ENCODE results near the gene RUFY3.
"Not testable (repeated sequence)": the region's sequence is repeated elsewhere in the genome, so short reads cannot be mapped to it uniquely, and the experiment has no call there.

RUFY3 gene, protein sequence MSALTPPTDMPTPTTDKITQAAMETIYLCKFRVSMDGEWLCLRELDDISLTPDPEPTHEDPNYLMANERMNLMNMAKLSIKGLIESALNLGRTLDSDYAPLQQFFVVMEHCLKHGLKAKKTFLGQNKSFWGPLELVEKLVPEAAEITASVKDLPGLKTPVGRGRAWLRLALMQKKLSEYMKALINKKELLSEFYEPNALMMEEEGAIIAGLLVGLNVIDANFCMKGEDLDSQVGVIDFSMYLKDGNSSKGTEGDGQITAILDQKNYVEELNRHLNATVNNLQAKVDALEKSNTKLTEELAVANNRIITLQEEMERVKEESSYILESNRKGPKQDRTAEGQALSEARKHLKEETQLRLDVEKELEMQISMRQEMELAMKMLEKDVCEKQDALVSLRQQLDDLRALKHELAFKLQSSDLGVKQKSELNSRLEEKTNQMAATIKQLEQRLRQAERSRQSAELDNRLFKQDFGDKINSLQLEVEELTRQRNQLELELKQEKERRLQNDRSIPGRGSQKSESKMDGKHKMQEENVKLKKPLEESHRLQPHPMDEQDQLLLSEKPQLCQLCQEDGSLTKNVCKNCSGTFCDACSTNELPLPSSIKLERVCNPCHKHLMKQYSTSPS

DNA sequence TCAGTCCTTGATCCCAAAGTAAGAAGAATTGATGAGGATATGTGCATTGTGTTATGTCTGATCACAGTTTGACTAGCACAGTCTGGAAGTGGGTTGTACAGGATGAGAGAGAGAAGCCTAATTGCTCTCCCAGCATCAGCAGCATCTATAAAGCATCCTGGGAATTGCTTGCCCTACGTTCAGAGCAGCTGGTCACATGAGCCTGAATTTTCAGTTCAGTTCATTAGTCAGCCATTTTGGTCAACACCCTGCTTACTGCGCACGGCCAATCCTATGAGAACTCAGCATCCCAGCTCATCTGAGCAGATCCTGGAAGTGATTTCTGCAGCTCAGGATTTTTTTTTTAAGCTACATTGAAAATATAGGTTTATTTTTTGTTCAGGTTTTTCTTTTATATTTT, at the start of gene RUFY3:
Gene RUFY3 (plus strand): TSS at position 218 of the 400 bp plus-strand sequence. CDS start 610 bp downstream, outside the sequence.
- no peak for DNase-seq

DNA sequence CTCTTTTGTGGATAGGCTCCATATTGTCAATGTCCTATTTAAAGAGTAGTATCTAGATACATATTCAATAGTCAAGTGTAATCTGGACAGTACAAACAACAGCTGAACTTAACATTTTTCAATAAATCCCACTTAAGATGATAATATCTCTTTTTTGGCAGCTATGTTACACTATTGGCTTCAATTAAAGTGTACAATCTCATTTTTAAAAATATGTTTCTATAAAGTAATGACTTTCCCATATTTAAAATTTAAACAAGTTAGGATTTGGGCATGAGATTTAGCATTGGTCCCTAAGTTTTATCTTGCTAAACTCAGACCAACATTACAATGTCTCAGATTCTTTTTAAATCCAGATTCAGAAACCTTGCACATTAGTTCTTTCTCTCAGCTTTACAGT, 47.6 kb upstream of the RUFY3 start:
- DNase-seq: no peak

DNA sequence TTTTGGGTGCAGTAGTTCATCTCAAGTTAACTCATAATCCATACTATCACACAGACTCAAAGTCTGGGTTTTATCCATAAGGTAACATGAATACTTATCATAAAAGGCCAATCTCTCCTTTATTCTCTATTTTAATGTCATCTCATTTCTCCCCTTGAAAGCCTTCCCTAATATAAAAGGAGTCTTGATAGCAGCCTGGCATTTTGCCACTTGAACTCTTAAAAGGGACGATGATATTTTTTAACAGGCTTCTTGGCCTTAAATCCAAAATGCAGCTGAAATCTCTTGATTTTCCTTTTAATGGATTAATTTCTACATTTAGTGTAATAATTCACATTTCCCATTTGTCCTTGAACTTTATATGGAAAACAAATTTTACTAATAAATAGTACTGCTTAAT, 47.0 kb upstream of the RUFY3 start:
- DNase-seq: no peak

- DNase-seq: no peak
Measured at GRCh38 chr4:70676554-70677090, 45.1 kb upstream of the RUFY3 start.

DNA sequence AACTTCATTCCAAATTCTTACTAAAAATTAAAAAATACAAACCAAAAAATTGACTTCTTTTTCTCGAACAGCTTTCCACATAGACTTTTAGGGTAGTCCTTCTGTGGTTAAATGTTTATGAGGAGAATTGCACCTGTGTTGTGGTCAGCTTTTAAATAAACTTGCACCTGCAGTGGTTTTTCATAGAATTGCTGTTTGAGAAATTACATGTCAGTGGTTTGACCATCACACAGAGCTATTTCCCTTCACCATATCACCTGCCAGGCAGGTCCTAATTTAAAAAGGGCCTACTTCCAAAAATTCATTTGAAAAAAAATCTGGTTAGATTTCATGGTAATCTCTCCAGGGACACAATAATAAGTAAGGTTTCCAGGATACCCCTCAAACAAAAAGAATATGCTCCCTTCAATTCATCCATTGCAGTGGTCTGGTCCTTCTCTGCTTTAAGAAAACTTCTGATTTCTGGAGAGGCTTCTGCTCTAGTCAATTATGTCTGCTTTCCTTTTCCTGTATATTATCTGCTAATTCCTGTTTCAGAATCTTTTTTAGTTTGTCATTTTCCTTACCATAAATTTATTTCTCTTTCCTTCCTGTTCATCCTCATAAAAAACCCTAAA, 43.3 kb upstream of the RUFY3 start:
- no peak for DNase-seq

DNA sequence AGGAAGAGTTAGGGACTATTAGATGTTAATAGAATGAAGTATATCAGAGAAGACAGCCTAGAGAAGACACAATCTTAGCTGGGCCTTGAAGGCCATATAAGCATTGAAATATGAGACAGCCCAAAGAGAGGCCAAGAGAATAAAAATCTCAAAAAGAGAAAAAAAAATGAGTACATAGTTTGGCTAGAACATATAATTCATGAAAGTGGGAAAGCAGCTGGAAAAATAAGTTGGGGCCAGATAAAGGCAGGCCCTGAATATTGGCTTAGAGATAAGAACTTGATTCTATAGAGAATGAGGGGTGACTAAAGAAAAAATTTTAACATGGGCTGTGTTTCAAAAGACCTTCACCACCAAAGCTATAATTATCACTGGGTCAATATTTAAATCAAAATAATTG, 40.8 kb upstream of the RUFY3 start:
- no peak for DNase-seq

GRCh38 chr4:70681704-70682103, 40.1 kb upstream of the RUFY3 start:
- no peak for DNase-seq

GRCh38 chr4:70682142-70682541, 39.6 kb upstream of the RUFY3 start:
- DNase-seq: not testable (repeated sequence)

GRCh38 chr4:70687392-70687791, 34.4 kb upstream of the RUFY3 start:
- DNase-seq: no peak

GRCh38 chr4:70687821-70688794, 33.7 kb upstream of the RUFY3 start, which contains the start of gene UTP3:
UTP3 (plus strand) TSS chr4:70688532; CDS start chr4:70688678, 146 bp downstream.
- DNase-seq: peak; percentile 87

GRCh38 chr4:70688795-70689231, 33.0 kb upstream of the RUFY3 start:
- peak; percentile 22 for DNase-seq

DNA sequence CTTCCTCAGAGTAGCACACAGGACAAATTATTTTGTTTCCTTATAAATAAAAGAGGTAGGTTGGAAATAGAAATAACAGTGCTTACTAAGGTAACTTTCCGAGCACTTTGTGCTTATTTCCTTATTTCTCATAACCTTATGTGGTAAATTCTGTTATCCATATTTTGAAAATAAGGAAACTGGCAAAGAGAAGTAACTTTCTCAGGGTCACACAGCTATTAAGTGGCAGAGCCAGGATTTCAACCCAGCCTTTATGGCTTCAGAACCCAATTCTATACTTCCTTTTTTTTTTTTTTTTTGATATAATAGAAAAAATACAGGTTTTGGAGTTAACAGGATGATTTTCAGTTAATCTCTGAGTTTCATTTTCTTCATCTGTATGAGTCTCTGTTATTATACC, 30.1 kb upstream of the RUFY3 start:
- DNase-seq: no peak

GRCh38 chr4:70694633-70695032, 27.1 kb upstream of the RUFY3 start:
- DNase-seq: not testable (repeated sequence)

- DNase-seq: not testable (repeated sequence)
Measured at GRCh38 chr4:70698435-70698834, 23.3 kb upstream of the RUFY3 start.

DNA sequence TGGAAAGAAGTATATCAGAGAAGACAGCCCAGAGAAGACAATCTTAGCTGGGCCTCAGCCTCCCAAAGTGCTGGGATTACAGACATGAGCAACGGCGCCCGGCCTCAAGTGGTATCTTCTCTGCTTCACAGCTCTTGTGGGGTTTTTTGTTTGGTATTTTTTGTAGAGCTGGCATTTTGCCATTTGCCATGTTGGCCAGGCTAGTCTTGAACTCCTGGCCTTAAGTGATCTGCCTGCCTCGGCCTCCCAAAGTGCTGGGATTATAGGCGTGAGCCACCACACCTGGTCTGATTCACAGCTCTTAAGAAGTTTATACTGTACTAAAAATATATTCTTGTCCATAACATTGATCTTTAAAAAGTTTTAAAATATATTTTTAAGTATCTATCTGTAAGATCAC, 21.1 kb upstream of the RUFY3 start:
- no peak for DNase-seq

DNA sequence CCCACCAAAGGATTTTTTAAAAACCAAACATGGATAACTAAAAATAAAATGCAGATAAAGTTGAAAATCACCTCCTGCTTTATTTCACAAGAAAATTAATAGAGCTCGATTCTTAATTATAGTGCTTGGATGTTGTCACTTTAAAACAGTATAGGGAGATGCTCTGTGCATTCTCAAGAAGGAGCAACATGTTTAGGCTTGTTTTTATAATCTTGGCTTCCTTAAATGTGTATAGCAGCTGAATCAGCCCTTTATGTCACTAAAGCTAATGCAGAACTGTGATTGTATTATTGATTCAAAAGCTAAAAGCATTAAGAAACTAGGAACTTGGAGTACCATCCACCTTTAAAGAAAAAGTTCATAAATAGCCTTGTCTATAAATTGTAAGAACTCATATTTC, 20.5 kb upstream of the RUFY3 start:
- no peak for DNase-seq

GRCh38 chr4:70702592-70702991, 19.2 kb upstream of the RUFY3 start:
- not testable (repeated sequence) for DNase-seq

- no peak for DNase-seq
Measured at GRCh38 chr4:70703619-70704214, 18.0 kb upstream of the RUFY3 start.

DNA sequence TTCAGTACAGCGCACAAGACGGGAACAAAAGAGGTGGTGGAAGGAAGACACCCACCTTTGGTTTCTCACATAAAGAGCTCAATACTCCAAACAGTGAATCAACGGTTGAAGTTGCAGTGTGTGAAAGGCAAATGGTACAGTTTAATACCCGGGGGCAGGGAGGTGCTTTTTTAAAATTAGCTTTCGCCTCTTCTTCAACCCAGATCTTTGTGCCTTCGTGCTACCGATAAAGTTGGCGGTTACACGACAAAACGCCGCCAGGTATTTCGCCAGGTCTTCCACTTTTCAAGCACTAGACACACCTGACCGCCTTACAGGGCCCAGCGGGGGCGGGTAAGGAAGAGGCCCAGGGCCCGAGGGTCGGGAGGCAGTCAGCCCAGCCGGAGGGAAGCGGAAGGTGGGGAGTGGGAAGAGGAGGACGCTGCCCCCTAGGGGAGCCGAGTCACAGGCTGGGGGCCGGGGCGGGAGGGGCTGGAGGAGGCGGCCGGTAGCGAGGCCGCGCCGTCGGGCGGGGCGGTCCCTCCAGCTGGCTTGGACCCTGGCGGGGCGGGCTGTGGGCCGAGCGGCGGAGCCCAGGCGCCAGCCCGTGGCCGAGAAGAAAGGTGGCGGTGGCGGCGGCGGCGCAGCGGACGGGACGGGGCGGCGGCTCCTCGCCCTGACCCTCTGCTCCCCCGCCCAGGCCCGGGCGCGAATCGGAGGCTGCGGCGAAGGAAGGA, 17.4 kb upstream of the RUFY3 start:
- DNase-seq: peak; percentile 32

- no peak for DNase-seq
Measured at GRCh38 chr4:70704931-70705182, 16.9 kb upstream of the RUFY3 start.

All from activated T-cell treated with anti-CD3 and anti-CD28 coated beads for 4 hours (primary cell).